Fibroblast of the aortic adventitia (primary cell): ENCODE results near the gene PRKN. TPM values are rescaled to one million over a fixed set of nuclear protein-coding genes. Genes with fewer than 3 reads are reported as not detected.

Experiments
- DNase-seq: peaks from one replicate; pipeline ENCODE4 v3.0.0-alpha.2; 2010; ENCODE audit warnings: low read depth
- H3K4me3 ChIP-seq: 2 replicates; pipeline ENCODE4 v1.5.1; 2011; ENCODE audit warnings: low read depth, mild to moderate bottlenecking, control low read depth, low read length, moderate library complexity
- total RNA-seq: library from RNA; depleted of rRNA; stranded (reverse); fragments of >200 nt; gene quantifications from 2 replicates; pipeline ENCODE4 v1.2.3, GENCODE V29; 2012; ENCODE audit warnings: low replicate concordance
- TF ChIP-seq, protein P1 (sequence below): IDR thresholded peaks from 2 replicates; pipeline ENCODE4 v1.5.1; 2011; ENCODE audit warnings: mild to moderate bottlenecking, low read length, control low read depth, inconsistent platforms; ENCODE audit not compliant: insufficient read depth

Gene PRKN
- total RNA-seq, 1 donor: 2.0 TPM

- TF ChIP-seq, protein P1, sequence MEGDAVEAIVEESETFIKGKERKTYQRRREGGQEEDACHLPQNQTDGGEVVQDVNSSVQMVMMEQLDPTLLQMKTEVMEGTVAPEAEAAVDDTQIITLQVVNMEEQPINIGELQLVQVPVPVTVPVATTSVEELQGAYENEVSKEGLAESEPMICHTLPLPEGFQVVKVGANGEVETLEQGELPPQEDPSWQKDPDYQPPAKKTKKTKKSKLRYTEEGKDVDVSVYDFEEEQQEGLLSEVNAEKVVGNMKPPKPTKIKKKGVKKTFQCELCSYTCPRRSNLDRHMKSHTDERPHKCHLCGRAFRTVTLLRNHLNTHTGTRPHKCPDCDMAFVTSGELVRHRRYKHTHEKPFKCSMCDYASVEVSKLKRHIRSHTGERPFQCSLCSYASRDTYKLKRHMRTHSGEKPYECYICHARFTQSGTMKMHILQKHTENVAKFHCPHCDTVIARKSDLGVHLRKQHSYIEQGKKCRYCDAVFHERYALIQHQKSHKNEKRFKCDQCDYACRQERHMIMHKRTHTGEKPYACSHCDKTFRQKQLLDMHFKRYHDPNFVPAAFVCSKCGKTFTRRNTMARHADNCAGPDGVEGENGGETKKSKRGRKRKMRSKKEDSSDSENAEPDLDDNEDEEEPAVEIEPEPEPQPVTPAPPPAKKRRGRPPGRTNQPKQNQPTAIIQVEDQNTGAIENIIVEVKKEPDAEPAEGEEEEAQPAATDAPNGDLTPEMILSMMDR: no peak
- DNase-seq: no peak
- H3K4me3 ChIP-seq: no peak overlapping the region
Measured at GRCh38 chr6:161747506-161747905, 980.1 kb downstream of the PRKN start.

DNA sequence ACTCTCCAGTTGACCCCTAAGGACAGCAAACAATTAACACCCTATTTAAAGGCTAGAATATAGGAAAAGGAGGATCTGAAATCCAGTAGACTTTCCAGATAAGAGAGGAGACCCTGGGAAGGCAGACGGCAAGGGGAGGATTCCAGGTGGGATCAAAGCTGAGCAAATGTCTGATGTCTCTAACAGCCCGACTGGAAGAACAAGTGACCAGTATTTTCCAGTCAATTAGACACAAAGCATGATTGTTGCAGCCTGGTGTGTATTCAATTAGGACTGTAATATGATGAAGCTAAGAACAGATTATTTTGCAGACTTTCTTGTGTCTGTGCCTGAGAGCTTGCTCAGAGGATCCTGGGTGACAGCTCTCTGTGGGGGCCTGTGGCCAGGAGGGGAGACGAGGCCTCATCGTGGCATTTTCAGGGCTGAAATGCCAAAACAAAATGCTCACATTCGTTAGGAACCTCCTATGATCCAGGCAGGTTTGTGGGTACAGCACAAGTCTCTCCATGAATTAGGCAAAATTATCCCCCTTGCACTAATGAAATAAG is 981.9 kb downstream of the PRKN start:
- TF ChIP-seq, protein P1: no peak
- H3K4me3 ChIP-seq: no peak overlapping the region
- no peak for DNase-seq

DNA sequence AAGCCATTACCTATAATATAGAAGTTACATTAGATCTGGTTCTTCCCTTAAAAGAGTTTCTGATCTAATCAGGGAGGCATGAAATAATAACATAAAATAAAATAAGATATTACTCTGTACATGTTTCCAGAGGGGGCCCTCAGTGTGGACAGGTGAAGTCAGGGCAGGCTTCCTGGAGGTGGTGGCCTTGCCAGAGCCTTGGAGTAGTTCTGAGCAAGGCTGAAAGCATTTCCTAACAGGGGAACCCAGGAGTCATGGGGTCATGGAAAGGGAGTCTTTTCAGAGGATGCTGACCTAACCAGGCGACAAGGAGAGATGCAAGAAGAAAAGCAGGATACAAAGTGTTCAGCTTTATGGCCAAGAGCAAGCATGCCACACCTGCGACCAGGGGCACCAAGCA is 982.4 kb downstream of the PRKN start:
- H3K4me3 ChIP-seq: no peak overlapping the region
- TF ChIP-seq, protein P1: no peak
- DNase-seq: no peak

DNA sequence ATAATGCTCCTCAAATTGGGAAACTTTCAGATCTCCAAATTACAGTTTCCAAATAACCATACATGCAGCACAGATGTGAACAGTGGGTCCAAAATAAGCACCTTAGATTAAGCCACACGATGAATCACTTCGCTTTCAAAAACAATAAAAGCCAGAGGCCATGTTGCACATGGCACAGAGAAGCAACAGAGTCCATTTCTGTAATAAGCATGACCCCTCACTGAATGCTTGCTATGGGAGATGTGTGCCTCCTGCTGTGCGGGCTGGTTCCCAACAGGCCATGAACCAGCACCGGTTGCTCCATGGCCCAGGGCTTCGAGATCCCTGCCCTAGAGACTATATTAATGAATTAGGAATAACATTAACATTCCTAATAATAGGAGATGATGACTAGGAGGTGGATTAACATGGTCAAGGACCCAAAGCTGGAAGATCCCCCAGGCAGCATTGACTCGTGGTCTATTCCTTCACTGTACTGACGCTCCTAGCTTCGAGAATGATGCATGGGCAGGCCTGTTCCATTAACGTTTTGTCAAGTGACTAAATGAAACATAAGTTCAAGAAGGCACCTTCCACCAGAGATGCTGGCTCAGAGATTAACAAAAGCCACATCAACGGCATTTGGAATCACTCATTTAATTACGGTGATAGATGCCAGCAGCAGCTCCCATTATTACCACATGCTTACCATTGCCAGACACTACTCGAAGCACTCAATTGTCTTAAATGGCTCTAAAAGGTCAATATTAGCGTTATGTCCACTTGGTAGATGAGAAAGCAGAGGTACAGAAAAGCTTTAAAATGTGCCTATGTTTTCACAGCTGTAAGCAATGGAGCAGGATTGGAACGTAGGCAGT is 983.1 kb downstream of the PRKN start:
- DNase-seq: peak; percentile 5
- no peak overlapping the region for H3K4me3 ChIP-seq
- TF ChIP-seq, protein P1: no peak

DNA sequence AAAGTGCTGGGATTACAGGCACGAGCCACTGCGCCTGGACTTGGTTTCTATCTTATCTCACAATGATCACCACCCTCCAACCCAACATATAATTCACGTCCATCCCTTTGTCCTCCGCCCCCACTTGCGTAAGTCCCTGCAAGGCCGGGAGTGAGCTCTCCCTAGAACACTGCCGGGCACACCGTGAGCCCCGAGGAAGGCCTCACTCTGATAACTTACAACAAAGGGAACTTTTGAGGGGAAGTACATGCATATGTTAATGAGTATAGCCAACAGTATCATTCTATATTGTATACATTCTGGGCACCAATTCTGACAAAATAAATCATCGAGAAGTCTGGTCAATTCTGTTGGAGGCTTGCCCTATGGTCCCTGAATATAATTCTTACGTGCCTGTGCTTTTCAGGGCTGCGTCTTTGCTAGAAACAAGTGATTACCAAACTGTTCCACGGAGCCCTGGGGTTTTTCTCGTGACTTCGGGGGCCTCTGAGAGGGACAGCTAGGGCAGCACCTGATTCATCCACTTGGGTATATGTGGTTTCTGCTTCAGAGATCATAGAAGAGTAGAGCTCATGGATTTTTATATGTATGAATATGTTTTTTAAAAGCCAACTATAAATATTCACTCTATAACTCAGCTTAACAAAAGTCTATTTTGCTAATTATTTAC is 983.9 kb downstream of the PRKN start:
- H3K4me3 ChIP-seq: no peak overlapping the region
- TF ChIP-seq, protein P1: no peak
- no peak for DNase-seq

DNA sequence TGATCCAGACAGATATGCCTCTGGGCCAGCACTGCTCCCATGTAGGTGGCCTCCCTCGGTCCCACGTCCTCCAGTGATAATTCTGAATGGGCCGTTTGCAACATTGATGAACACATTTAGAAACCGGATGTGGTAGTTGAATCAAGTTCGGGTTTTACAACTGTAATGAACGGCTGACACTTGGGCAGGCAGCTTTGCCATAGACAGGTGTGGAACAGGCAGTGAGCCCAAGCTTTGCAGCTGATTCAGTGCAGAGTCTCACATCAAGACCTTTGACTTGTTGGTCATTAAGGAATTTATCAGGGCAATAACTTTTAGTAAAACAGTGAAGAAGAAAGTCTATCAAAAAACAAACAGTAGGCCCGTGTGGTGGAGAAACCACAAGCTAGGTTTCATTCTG is 987.1 kb downstream of the PRKN start:
- DNase-seq: no peak
- TF ChIP-seq, protein P1: no peak
- H3K4me3 ChIP-seq: no peak overlapping the region
